Measurements from ENCODE around the gene AGTRAP.

- TF ChIP-seq CTCF (IDR thresholded peaks at IDR 0.05; ENCODE audit: extremely low read depth in 1 of 2, insufficient read depth in 1 of 2, low read depth in 1 of 2, low read length in 2 of 2) (no peak), MAX (IDR thresholded peaks at IDR 0.05; ENCODE audit: insufficient read depth, insufficient read length) (no peak), POLR2A (IDR thresholded peaks at IDR 0.05; ENCODE audit: low read depth, low read length) (no peak), POLR2AphosphoS5 (IDR thresholded peaks at IDR 0.05; ENCODE audit: insufficient read depth, low read depth, low read length) (no peak)
Observed at GRCh38 chr1:11767922-11768704, 32.2 kb downstream of the AGTRAP start.
